ENCODE results near the gene SUFU. TPM values are rescaled to one million over a fixed set of nuclear protein-coding genes. Genes with fewer than 3 reads are reported as not detected.

The SUFU gene
- total and polyA plus RNA-seq, 9 donors = 4.6 to 19.1 (median 14.2) TPM

GRCh38 chr10:102633848-102634247 is 130.1 kb downstream of the SUFU start:
- no peaks in the 10 kb centered on the region for H3K9me3 ChIP-seq
- TF ChIP-seq EP300 (IDR thresholded peaks at IDR 0.05) (no peak), CTCF (IDR thresholded peaks at IDR 0.05) (no peak), POLR2A (IDR thresholded peaks at IDR 0.05) (no peak)
- no peaks in the 10 kb centered on the region for H3K36me3 ChIP-seq
- no peaks in the 10 kb centered on the region for H3K27me3 ChIP-seq
- no peak overlapping the region for H3K4me3 ChIP-seq
- DNase-seq = peak in 1 of 5 donors; percentile 34
- WGBS, 3 donors = 84 to 85% (median 85%) methylated on average over 5 of the region's 5 CpGs
- intact Hi-C loops (cut with DNase I) = no loop called here
- H3K4me1 ChIP-seq (ENCODE audit: insufficient read depth) = peaks cover 19% of the 10 kb centered on the region
- peak overlapping the region in 1 of 2 donors; percentile 80 for H3K27ac ChIP-seq

- no peak for DNase-seq
- Histone ChIP-seq H3K27me3 (no peaks in the 10 kb centered on the region), H3K4me3 (no peak overlapping the region), H3K9me3 (no peaks in the 10 kb centered on the region), H3K4me1 (ENCODE audit: insufficient read depth) (peaks cover 19% of the 10 kb centered on the region), H3K27ac (peak overlapping the region in 1 of 2 donors; percentile 80), H3K36me3 (no peaks in the 10 kb centered on the region)
- 65 to 69% (median 68%) methylated on average over 4 of the region's 4 CpGs for WGBS, 3 donors
- no peak for TF ChIP-seq POLR2A (IDR thresholded peaks at IDR 0.05)
- no peak for TF ChIP-seq EP300 (IDR thresholded peaks at IDR 0.05)
- TF ChIP-seq CTCF (IDR thresholded peaks at IDR 0.05) = no peak
- intact Hi-C loops (cut with DNase I) = loop anchor here in 1 of 4 donors (5.0 kb wide), 1 partner anchor 32 kb away; no protein-coding TSS in a partner anchor
Observed at GRCh38 chr10:102634686-102635085, 130.9 kb downstream of the SUFU start.

DNA sequence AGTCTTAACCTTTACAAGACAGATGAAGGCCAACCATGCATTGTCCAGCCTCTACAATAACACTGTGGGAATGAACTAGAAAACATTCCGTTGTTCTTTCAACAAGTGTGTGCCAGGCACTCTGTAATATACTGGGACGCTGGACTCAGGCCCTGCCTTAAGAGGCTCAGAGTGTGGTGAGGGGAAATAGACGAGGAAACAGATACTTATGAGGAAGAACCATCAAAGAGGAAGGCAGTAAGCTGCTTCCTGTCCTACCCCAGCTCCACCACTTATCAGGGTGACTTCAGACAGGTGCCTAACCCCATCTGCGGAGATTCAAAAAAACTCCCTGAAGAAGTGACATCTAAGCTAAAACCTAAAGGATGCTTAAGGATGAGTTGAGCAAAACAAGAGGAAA is 131.6 kb downstream of the SUFU start:
- Histone ChIP-seq H3K27ac (no peak overlapping the region), H3K36me3 (no peaks in the 10 kb centered on the region)

GRCh38 chr10:102639537-102639936 is 135.8 kb downstream of the SUFU start:
- no peaks in the 10 kb centered on the region for H3K4me1 ChIP-seq (ENCODE audit: insufficient read depth)

More for the DNA sequence above, 131.6 kb downstream of the SUFU start:
- Histone ChIP-seq H3K4me3 (no peak overlapping the region), H3K27me3 (no peaks in the 10 kb centered on the region), H3K4me1 (ENCODE audit: insufficient read depth) (peaks cover 19% of the 10 kb centered on the region), H3K9me3 (no peaks in the 10 kb centered on the region)
- DNase-seq = no peak
- intact Hi-C loops (cut with DNase I) = loop anchor here in 1 of 4 donors (5.0 kb wide), 1 partner anchor 33 kb away; no protein-coding TSS in a partner anchor
- TF ChIP-seq EP300 (IDR thresholded peaks at IDR 0.05) = no peak
- no peak for TF ChIP-seq POLR2A (IDR thresholded peaks at IDR 0.05)
- TF ChIP-seq CTCF (IDR thresholded peaks at IDR 0.05) = no peak
- WGBS, 3 donors = 67 to 78% (median 67%) methylated on average over 4 of the region's 4 CpGs

More at GRCh38 chr10:102639537-102639936, 135.8 kb downstream of the SUFU start:
- Histone ChIP-seq H3K4me3 (no peak overlapping the region), H3K27me3 (no peaks in the 10 kb centered on the region), H3K9me3 (no peaks in the 10 kb centered on the region), H3K36me3 (no peaks in the 10 kb centered on the region), H3K27ac (no peak overlapping the region)
- no peak for DNase-seq
- TF ChIP-seq CTCF (IDR thresholded peaks at IDR 0.05) (no peak), EP300 (IDR thresholded peaks at IDR 0.05) (no peak), POLR2A (IDR thresholded peaks at IDR 0.05) (no peak)
- WGBS, 3 donors = 11 to 22% (median 22%) methylated on average over 2 of the region's 2 CpGs
- intact Hi-C loops (cut with DNase I) = loop anchor here in 1 of 4 donors (5.0 kb wide), 1 partner anchor 37 kb away; no protein-coding TSS in a partner anchor
